ENCODE measurements around the gene EFCAB6. TPM values are rescaled to one million over a fixed set of nuclear protein-coding genes. Genes with fewer than 3 reads are reported as not detected.

Gene EFCAB6
- total and polyA plus RNA-seq, 7 donors, result 0.45 to 5.7 (median 1.8) TPM

DNA sequence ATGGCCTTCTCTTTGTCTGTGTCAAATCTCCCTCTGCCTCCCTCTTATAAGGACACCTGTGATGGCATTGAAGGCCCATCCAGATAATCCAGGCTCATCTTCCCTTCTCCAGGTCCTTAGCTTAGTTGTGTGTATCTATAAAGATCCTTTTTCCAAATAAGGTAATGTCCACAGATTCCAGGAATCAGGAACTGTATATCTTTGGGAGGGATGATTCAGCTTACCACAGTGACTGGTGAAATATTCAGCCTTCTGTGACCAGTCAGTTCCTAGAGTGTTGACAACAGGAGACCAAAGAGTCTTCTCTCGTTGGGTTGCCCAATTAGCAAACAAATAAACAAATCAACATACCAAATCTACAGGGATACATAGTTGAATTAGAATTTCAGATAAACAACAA, 224.5 kb downstream of the EFCAB6 start:
- no peak for DNase-seq
- Histone ChIP-seq H3K36me3 (no peaks in the 10 kb centered on the region), H3K4me1 (no peaks in the 10 kb centered on the region), H3K27ac (no peak overlapping the region), H3K4me3 (no peak overlapping the region), H3K9me3 (peaks cover 0 to 4% (median under 1%) of the 10 kb centered on the region in 4 donors), H3K27me3 (no peaks in the 10 kb centered on the region)
- TF ChIP-seq POLR2A (IDR thresholded peaks at IDR 0.05), result no peak
- TF ChIP-seq EP300 (IDR thresholded peaks at IDR 0.05), result no peak
- TF ChIP-seq, protein P1, sequence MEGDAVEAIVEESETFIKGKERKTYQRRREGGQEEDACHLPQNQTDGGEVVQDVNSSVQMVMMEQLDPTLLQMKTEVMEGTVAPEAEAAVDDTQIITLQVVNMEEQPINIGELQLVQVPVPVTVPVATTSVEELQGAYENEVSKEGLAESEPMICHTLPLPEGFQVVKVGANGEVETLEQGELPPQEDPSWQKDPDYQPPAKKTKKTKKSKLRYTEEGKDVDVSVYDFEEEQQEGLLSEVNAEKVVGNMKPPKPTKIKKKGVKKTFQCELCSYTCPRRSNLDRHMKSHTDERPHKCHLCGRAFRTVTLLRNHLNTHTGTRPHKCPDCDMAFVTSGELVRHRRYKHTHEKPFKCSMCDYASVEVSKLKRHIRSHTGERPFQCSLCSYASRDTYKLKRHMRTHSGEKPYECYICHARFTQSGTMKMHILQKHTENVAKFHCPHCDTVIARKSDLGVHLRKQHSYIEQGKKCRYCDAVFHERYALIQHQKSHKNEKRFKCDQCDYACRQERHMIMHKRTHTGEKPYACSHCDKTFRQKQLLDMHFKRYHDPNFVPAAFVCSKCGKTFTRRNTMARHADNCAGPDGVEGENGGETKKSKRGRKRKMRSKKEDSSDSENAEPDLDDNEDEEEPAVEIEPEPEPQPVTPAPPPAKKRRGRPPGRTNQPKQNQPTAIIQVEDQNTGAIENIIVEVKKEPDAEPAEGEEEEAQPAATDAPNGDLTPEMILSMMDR (IDR thresholded peaks at IDR 0.05), result no peak
- no peak for TF ChIP-seq POLR2AphosphoS5 (IDR thresholded peaks at IDR 0.05)
- intact Hi-C loops (cut with DNase I), result no loop called here
- WGBS, 2 donors, result 0 to 84% methylated on average over 1 of the region's 1 CpG

DNA sequence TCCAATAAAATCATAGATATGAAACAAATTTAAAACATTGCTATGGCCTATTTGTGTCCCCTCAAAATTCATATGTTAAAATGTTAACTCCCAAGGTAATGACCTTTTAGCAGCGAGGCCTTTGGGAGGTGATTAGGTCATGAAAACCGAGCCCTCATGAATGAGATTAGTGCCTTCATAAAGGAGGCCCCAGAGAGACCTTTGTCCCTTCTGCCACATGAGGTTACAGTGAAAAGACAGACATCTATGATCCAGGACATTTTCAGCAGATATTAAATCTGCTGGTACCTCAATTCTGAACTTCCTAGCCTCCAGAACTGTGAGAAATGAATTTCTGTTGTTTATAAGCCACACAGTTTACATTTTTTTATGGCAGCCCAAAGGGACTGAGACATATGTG, 228.6 kb downstream of the EFCAB6 start:
- Histone ChIP-seq H3K9me3 (peaks cover 0 to 6% (median under 1%) of the 10 kb centered on the region in 4 donors), H3K36me3 (no peaks in the 10 kb centered on the region), H3K4me3 (no peak overlapping the region), H3K27me3 (no peaks in the 10 kb centered on the region), H3K4me1 (no peaks in the 10 kb centered on the region), H3K27ac (no peak overlapping the region)
- TF ChIP-seq EP300 (IDR thresholded peaks at IDR 0.05) (no peak), POLR2AphosphoS5 (IDR thresholded peaks at IDR 0.05) (no peak), POLR2A (IDR thresholded peaks at IDR 0.05) (no peak)
- TF ChIP-seq, protein P1 (IDR thresholded peaks at IDR 0.05), result no peak
- 65 to 71% methylated on average over 2 of the region's 2 CpGs for WGBS, 2 donors
- no peak for DNase-seq
- intact Hi-C loops (cut with DNase I), result no loop called here

DNA sequence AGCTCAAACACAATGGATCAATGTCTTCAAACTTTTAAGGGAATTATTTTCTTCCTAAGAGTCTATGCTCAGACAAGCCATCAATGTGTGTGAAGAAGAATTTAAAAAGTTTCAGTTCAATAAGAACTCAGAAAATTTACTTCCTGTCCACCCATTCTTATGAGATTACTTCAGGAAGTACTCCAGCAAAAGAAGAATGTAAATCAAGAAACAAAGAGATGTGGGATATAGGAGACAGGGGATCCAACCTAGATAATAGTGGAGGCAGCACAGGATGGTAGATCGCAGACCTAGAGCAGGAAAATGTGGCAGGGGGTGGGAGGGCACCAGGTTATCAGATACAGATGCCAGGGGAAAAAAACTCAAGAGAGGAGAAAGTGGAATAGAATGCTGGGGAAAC, 229.7 kb downstream of the EFCAB6 start:
- H3K27me3 ChIP-seq, result no peaks in the 10 kb centered on the region
- intact Hi-C loops (cut with DNase I), result no loop called here
- no peaks in the 10 kb centered on the region for H3K4me1 ChIP-seq
- H3K4me3 ChIP-seq, result no peak overlapping the region
- H3K36me3 ChIP-seq, result no peaks in the 10 kb centered on the region
- peaks cover 0 to 6% (median under 1%) of the 10 kb centered on the region in 4 donors for H3K9me3 ChIP-seq
- no peak for DNase-seq
- 90 to 96% methylated on average over 1 of the region's 1 CpG for WGBS, 2 donors
- H3K27ac ChIP-seq, result no peak overlapping the region
- no peak for TF ChIP-seq POLR2AphosphoS5 (IDR thresholded peaks at IDR 0.05)
- TF ChIP-seq, protein P1 (IDR thresholded peaks at IDR 0.05), result no peak

DNA sequence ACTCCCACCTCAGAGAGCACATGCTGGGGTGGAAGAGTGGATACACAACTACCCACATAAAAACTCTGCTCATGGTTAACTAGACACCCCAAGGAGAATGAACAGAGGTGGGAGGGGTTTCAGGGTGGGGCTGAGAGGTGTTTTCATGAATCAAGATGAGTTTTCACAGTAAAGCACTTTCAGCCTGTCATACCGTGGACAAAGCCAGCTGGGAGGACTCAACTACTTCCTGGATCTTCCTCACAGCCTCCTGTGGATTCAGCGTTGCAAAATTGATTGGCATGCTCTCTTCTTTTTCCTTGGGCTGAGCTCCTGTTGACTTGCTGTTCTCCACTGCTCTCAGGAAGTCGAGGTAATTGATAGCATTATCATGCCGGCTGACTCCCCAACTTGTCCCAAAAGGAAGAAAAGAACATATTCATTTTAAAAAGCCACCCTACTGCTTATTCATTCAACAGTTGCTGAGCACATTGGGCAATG, 231.8 kb downstream of the EFCAB6 start:
- no peak for DNase-seq

DNA sequence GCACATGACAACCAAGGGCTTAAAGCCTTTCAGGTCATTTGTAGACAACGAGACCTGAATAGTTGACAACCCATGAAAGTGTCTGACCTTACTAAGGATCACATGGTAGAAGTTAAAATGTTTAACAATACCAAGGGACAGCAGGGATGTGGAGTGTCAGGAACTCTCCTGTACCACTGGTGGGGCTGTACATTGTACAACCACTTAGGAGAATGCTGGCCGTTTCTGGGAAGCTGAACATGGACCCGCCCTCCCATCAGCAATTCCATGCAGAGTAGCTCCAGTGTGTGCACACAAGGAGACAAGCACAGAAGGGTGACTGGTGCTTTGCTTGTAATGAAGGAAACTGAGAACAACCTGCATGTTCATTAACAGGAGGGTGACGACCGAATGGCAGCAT, 237.4 kb downstream of the EFCAB6 start:
- no peaks in the 10 kb centered on the region for H3K4me1 ChIP-seq
- TF ChIP-seq EP300 (IDR thresholded peaks at IDR 0.05) (no peak), POLR2A (IDR thresholded peaks at IDR 0.05) (no peak), POLR2AphosphoS5 (IDR thresholded peaks at IDR 0.05) (no peak)
- TF ChIP-seq, protein P1 (IDR thresholded peaks at IDR 0.05), result no peak
- no peak overlapping the region for H3K4me3 ChIP-seq
- H3K36me3 ChIP-seq, result no peaks in the 10 kb centered on the region
- H3K27ac ChIP-seq, result no peak overlapping the region
- H3K27me3 ChIP-seq, result no peaks in the 10 kb centered on the region
- DNase-seq, result no peak
- H3K9me3 ChIP-seq, result no peaks in the 10 kb centered on the region
- WGBS, 2 donors, result 84% methylated on average over 5 of the region's 5 CpGs
- intact Hi-C loops (cut with DNase I), result no loop called here

More for the DNA sequence above, 231.8 kb downstream of the EFCAB6 start:
- TF ChIP-seq, protein P1 (IDR thresholded peaks at IDR 0.05), result no peak
- TF ChIP-seq POLR2A (IDR thresholded peaks at IDR 0.05), result no peak
- no peaks in the 10 kb centered on the region for H3K27me3 ChIP-seq
- no peak overlapping the region for H3K27ac ChIP-seq
- no peaks in the 10 kb centered on the region for H3K36me3 ChIP-seq
- intact Hi-C loops (cut with DNase I), result no loop called here
- no peaks in the 10 kb centered on the region for H3K4me1 ChIP-seq
- H3K9me3 ChIP-seq, result peaks cover 0 to 6% (median under 1%) of the 10 kb centered on the region in 4 donors
- H3K4me3 ChIP-seq, result no peak overlapping the region
- 48 to 59% methylated on average over 4 of the region's 4 CpGs for WGBS, 2 donors
